Bronchial epithelial cell (primary cell): Measurements from ENCODE around the gene SNX17. TPM values are rescaled to one million over a fixed set of nuclear protein-coding genes. Genes with fewer than 3 reads are reported as not detected.

Source experiments
- DNase-seq: peaks from one replicate; pipeline ENCODE4 v3.0.0-alpha.2; 2010; ENCODE audit warnings: low read depth
- FAIRE-seq: peaks from 2 replicates; lab custom pipeline; 2011; peaks lifted over from hg19 to GRCh38; lab: Jason Lieb, UNC
- H3K27me3 ChIP-seq: 2 replicates; pipeline ENCODE4 v1.5.1; 2011; ENCODE audit warnings: low read length; ENCODE audit not compliant: control insufficient read depth, insufficient read depth
- H3K36me3 ChIP-seq: 2 replicates; pipeline ENCODE4 v1.5.1; 2011; ENCODE audit warnings: low read length; ENCODE audit not compliant: control insufficient read depth, insufficient read depth
- H3K4me3 ChIP-seq: 2 replicates; pipeline ENCODE4 v1.5.1; 2011; ENCODE audit warnings: mild to moderate bottlenecking, low read depth, low read length, control low read depth
- total RNA-seq: library from RNA; depleted of rRNA; stranded (reverse); fragments of >200 nt; gene quantifications from 2 replicates; pipeline ENCODE4 v1.2.1, GENCODE V29; 2014
- TF ChIP-seq, protein P1 (sequence below): IDR thresholded peaks from 2 replicates; pipeline ENCODE4 v1.5.1; 2011; ENCODE audit warnings: mild to moderate bottlenecking, moderate library complexity, low read length, control low read depth, inconsistent platforms; ENCODE audit not compliant: insufficient read depth, severe bottlenecking

The SNX17 gene
- total RNA-seq, 1 donor from 2014 or later: 102 TPM

DNA sequence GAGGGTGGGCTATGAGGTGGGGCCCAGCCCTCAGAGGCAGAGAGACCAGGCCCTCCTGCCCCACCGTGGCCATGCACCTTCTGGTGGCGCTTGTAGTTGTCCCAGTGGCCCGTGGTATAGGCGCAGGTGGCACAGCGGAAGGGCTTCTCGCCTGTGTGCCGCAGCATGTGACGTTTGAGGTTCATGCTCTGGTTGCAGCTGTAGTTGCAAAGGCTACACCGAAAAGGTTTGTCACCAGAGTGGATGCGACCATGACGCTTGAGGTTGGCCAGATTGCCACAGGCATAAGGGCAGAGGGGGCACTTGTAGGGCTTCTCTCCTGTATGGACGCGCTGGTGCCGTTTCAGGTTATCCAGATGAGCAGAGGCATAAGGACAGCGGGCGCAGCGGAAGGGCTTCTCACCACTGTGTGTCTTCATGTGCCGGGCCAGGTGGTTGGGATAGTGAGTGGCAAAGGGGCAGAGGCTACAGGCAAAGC is 7.2 kb downstream of the SNX17 start:
- FAIRE-seq (no peak), DNase-seq (no peak)
- TF ChIP-seq, protein P1, sequence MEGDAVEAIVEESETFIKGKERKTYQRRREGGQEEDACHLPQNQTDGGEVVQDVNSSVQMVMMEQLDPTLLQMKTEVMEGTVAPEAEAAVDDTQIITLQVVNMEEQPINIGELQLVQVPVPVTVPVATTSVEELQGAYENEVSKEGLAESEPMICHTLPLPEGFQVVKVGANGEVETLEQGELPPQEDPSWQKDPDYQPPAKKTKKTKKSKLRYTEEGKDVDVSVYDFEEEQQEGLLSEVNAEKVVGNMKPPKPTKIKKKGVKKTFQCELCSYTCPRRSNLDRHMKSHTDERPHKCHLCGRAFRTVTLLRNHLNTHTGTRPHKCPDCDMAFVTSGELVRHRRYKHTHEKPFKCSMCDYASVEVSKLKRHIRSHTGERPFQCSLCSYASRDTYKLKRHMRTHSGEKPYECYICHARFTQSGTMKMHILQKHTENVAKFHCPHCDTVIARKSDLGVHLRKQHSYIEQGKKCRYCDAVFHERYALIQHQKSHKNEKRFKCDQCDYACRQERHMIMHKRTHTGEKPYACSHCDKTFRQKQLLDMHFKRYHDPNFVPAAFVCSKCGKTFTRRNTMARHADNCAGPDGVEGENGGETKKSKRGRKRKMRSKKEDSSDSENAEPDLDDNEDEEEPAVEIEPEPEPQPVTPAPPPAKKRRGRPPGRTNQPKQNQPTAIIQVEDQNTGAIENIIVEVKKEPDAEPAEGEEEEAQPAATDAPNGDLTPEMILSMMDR: no peak
- Histone ChIP-seq H3K36me3 (peaks cover 31% of the 10 kb centered on the region), H3K27me3 (no peaks in the 10 kb centered on the region), H3K4me3 (no peak overlapping the region)

DNA sequence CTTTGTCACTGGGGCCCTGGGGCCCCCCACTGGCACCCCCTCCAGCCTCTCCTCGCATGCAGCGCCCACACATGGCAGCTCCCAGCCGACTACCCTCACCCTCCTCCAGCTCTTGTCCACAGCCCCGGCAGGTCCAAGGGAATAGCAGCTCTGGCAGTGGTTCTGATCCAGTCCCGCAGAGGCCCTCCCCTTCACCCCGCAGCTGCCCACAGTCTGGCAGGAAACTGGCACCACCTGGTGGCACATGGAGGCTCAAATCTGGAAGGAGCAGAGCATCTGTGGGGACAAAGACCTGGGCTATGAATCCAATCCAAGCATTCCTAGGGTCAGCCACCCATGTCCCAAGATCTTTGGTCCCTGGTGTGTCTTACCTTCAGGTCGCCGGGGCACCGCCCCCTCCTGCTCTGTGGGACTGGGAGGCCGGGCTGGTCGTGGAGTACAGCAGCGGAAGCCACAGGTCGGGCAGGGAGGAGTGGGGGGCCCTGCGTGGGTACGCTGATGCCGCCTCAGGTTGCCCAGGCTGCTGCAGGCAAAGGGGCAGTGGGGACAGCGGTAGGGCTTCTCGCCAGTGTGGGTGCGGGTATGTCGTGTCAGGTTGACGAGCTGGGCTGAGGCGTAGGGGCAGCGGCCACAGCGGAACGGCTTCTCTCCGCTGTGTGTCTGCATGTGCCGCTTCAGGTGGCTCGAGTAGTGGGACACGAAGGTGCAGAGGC is 7.8 kb downstream of the SNX17 start:
- Histone ChIP-seq H3K27me3 (no peaks in the 10 kb centered on the region), H3K36me3 (peaks cover 28% of the 10 kb centered on the region), H3K4me3 (no peak overlapping the region)
- TF ChIP-seq, protein P1: peak; percentile 36
- DNase-seq: no peak
- no peak for FAIRE-seq

DNA sequence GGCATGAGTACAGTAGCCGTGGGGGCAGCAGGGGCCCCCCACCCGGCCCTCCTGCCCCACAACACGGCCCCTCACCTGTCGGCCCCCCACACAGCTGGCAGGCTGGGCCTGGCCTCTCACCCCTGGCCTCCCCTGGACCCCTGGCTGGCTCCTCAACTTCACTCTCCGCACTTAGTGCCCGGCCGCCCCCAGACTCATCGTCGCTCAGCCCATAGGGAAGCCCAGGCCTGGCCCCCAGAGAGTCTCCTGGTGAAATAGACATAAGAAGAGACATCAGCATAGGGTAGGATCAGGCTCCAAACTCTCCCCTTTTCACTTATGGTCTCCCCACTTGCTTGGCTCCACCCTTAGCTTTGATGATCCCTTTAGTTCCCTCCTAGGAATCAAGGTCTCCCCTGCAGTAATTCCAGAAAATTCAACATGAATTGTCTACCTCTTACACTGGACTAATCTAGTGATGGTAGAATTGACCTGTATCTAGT is 8.4 kb downstream of the SNX17 start:
- TF ChIP-seq, protein P1: no peak
- no peak overlapping the region for H3K4me3 ChIP-seq

DNA sequence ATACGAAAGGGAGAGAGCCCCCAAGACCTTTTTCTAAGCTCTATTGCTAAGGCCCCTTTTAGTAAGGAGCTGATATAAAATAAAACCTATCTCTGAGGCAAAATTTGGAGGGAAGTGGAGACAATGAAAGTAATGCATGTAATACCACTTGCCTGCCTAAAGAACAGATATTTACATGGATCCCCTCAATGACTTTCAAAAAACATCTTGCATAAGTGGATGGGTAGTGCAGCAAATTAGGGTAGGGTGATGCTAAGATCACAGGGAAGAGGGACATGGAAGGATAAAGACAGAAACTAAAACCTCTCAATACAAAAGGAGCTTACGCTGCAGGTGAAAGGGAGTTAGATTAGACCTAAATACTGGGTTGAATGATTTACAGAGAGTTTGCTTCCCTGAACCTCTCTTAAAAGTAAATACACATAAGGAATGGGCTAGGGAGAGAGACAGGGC is 9.0 kb downstream of the SNX17 start:
- FAIRE-seq (no peak), DNase-seq (no peak)
- H3K27me3 ChIP-seq: no peaks in the 10 kb centered on the region
- H3K4me3 ChIP-seq: peak overlapping the region; percentile 84
- TF ChIP-seq, protein P1: no peak
- peaks cover 29% of the 10 kb centered on the region for H3K36me3 ChIP-seq

More for the DNA sequence above, 8.4 kb downstream of the SNX17 start:
- H3K27me3 ChIP-seq: no peaks in the 10 kb centered on the region
- H3K36me3 ChIP-seq: peaks cover 30% of the 10 kb centered on the region
- FAIRE-seq (no peak), DNase-seq (no peak)

DNA sequence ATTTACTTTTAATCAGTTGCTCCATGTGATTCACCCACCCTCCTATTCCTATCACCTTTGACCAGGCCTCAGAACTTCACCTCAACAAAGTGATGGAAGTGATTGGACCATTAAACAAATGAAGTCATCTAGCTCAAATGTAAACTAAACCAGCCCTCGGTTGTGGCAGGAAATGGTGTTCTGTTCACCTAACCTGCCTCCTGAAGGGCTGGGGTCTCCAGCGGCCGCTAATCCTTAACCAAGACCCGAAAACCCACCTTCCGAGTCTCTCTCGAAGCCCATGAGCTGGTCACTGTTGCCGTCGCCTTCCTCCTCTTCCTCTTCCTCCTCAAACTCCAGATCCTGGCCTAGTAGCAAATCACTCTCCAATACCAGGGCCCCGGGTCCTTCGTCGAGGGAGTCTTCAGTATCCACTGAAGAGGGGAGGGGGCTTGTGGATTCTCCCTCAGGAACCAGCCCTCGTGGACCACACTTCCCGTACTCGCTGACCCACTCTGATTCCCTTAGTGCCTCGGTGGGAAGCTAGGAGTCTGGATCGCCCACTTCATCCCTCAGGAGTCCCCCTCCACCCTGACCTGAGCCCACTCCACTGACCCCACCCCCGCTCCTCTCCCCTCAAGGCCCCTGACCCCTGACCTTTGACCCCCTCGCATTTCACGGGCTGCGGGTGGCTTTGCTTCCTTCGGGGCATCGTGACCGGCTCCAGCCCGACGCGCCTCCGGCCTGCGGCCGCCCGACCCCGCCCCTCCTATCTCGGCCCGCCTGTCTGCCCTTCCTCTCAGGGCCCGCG is 9.6 kb downstream of the SNX17 start:
- DNase-seq: peak; percentile 57
- TF ChIP-seq, protein P1: no peak
- H3K4me3 ChIP-seq: peak overlapping the region; percentile 84
- peaks cover 31% of the 10 kb centered on the region for H3K36me3 ChIP-seq
- FAIRE-seq: no peak
- H3K27me3 ChIP-seq: no peaks in the 10 kb centered on the region
